B cell (primary cell): ENCODE data around the gene IGSF9B. TPM values are rescaled to one million over a fixed set of nuclear protein-coding genes. Genes with fewer than 3 reads are reported as not detected.

ENCODE experiments used
- ATAC-seq: fragments of 200-7000 bp; cut with Tn5 transposase; one replicate; pipeline ENCODE4 v1.10.0; 2021; ENCODE audit warnings: low read depth, mild to moderate bottlenecking, moderate number of reproducible peaks, moderate library complexity
- CTCF ChIA-PET: fragments of 350-600 bp; sonication (Branson Sonifier 250); formaldehyde crosslinking; loops from one replicate; lab custom pipeline; 2021; ENCODE audit warnings: antibody characterized with exemption, inconsistent platforms; lab: Charles Lee
- POLR2A ChIA-PET: fragments of 350-600 bp; sonication (Branson Sonifier 250); formaldehyde crosslinking; loops from one replicate; lab custom pipeline; 2021; ENCODE audit warnings: antibody characterized with exemption; lab: Charles Lee
- DNase-seq: peaks from one replicate; pipeline ENCODE4 v3.0.0; 2013
- H2AFZ ChIP-seq: 2 replicates; pipeline ENCODE4 v1.6.1; 2012; ENCODE audit warnings: mild to moderate bottlenecking, low read depth, low read length; ENCODE audit not compliant: insufficient read depth, poor library complexity, severe bottlenecking
- H3K27ac ChIP-seq, 2 donors: 1 replicate in 1 of 2; 2 replicates in 1 of 2; pipeline ENCODE4 v1.5.1; 2012 to 2013; ENCODE audit warnings: low read length in 2 of 2, mild to moderate bottlenecking in 2 of 2, moderate library complexity in 1 of 2
- H3K27me3 ChIP-seq, 4 experiments: fragments of 200-600 bp in 1 of 4; sonication (generic) in 1 of 4; replicated peaks in 1 of 4; 1 replicate in 2 of 4; 2 replicates in 2 of 4; pipeline versions ENCODE4 v1.6.1 to v1.7.0; 2013 to 2016; ENCODE audit warnings: low read length in 3 of 4, mild to moderate bottlenecking in 2 of 4, mixed read lengths in 1 of 4, moderate library complexity in 1 of 4; ENCODE audit not compliant: insufficient read depth in 4 of 4, control insufficient read depth in 3 of 4; ENCODE audit errors: control extremely low read depth in 1 of 4
- H3K36me3 ChIP-seq, 2 experiments: replicated peaks in 1 of 2; 1 replicate in 1 of 2; 2 replicates in 1 of 2; pipeline versions ENCODE4 v1.6.1 to v1.7.1; 2013; ENCODE audit warnings: low read length in 1 of 2; ENCODE audit not compliant: insufficient read depth in 2 of 2, control insufficient read depth in 1 of 2; ENCODE audit errors: control extremely low read depth in 1 of 2, extremely low read depth in 1 of 2
- H3K4me1 ChIP-seq, 2 donors: fragments of 200-600 bp in 1 of 2; sonication (generic) in 1 of 2; 1 replicate in 1 of 2; 2 replicates in 1 of 2; pipeline versions ENCODE4 v1.5.1 to v1.6.1; 2013 to 2017; ENCODE audit warnings: low read length in 2 of 2; ENCODE audit not compliant: control insufficient read depth in 2 of 2, insufficient read depth in 2 of 2
- H3K4me2 ChIP-seq: replicated peaks from 2 replicates; pipeline ENCODE3; 2012; ENCODE audit warnings: mild to moderate bottlenecking, low read depth, low read length; ENCODE audit not compliant: poor library complexity, severe bottlenecking
- H3K4me3 ChIP-seq, 5 experiments: fragments of 200-600 bp in 1 of 5; sonication (generic) in 1 of 5; 1 replicate in 3 of 5; 2 replicates in 2 of 5; pipeline versions ENCODE4 v1.5.1 to v1.7.0; 2011 to 2016; ENCODE audit warnings: low read length in 4 of 5, mild to moderate bottlenecking in 4 of 5, low read depth in 2 of 5, control low read depth in 1 of 5, moderate library complexity in 1 of 5; ENCODE audit not compliant: insufficient read depth in 1 of 5; ENCODE audit errors: control extremely low read depth in 1 of 5, extremely low read depth in 1 of 5
- H3K79me2 ChIP-seq: fragments of 200-600 bp; sonication (generic); one replicate; pipeline ENCODE4 v1.6.0; 2016; ENCODE audit warnings: low read length; ENCODE audit not compliant: control insufficient read depth, insufficient read depth
- H3K9ac ChIP-seq: fragments of 200-600 bp; sonication (generic); 2 replicates; pipeline ENCODE4 v1.6.1; 2017; ENCODE audit warnings: mild to moderate bottlenecking, low read length, moderate library complexity
- H3K9me3 ChIP-seq, 3 donors: one replicate each; pipeline versions ENCODE4 v1.6.1 to v1.7.1; 2013; ENCODE audit warnings: low read length in 2 of 3; ENCODE audit not compliant: control insufficient read depth in 2 of 3, insufficient read depth in 1 of 3; ENCODE audit errors: control extremely low read depth in 1 of 3
- H4K20me1 ChIP-seq: 2 replicates; pipeline ENCODE4 v1.6.0; 2012; ENCODE audit warnings: mild to moderate bottlenecking, low read length; ENCODE audit not compliant: insufficient read depth, control insufficient read depth, poor library complexity, severe bottlenecking
- H3K27ac Mint-ChIP-seq: one replicate; pipeline ENCODE4 v1.8.0; 2021; ENCODE audit warnings: mixed read lengths
- H3K27me3 Mint-ChIP-seq: one replicate; pipeline ENCODE4 v1.8.0; 2021; ENCODE audit warnings: mixed read lengths
- H3K4me1 Mint-ChIP-seq: one replicate; pipeline ENCODE4 v1.8.0; 2021; ENCODE audit warnings: mixed read lengths
- H3K4me3 Mint-ChIP-seq: one replicate; pipeline ENCODE4 v1.8.0; 2021; ENCODE audit warnings: mixed read lengths
- H3K9me3 Mint-ChIP-seq: one replicate; pipeline ENCODE4 v1.8.0; 2022; ENCODE audit warnings: mixed read lengths; ENCODE audit not compliant: insufficient read depth
- CTCF ChIP-seq: fragments of 200-600 bp; IDR thresholded peaks from one replicate; pipeline ENCODE4 v1.8.0; 2022; ENCODE audit warnings: antibody characterized with exemption, mild to moderate bottlenecking
- EZH2 ChIP-seq: IDR thresholded peaks from 2 replicates; pipeline ENCODE4 v1.6.1; 2012; ENCODE audit warnings: borderline replicate concordance, low read depth, mild to moderate bottlenecking, moderate library complexity, low read length; ENCODE audit not compliant: insufficient read depth, poor library complexity, severe bottlenecking
- WGBS: methylation state at CpG from one replicate; pipeline ENCODE4 v1.1.5; 2013; ENCODE audit warnings: missing lambda C conversion rate; ENCODE audit not compliant: insufficient coverage; 5-methylcytosine and 5-hydroxymethylcytosine counted together
- intact Hi-C: fragments of 100-400 bp; cut with micrococcal nuclease; formaldehyde crosslinking; loops from one replicate; pipeline ENCODE4 v1.10.0; 2022
- polyA plus RNA-seq: library from polyadenylated mRNA; depleted of rRNA; stranded (reverse); fragments of >200 nt; gene quantifications from 2 replicates; pipeline ENCODE4 v1.2.3, GENCODE V29; 2012
- total RNA-seq, 2 donors: library from RNA; stranded (reverse); fragments of 120-200 nt in 1 of 2; gene quantifications; 1 replicate in 1 of 2; 2 replicates in 1 of 2; pipeline versions ENCODE4 v1.2.3 to v1.2.4, GENCODE V29; 2013 to 2022

IGSF9B gene
- total and polyA plus RNA-seq, 2 donors (not counting 1 experiment from before 2014, with no cell fraction given), result 0.15 to 0.37 TPM

GRCh38 chr11:133903875-133904817 lies 52.6 kb downstream of the IGSF9B start:
- no peak overlapping the region for H3K27ac ChIP-seq
- H3K4me1 Mint-ChIP-seq, result peaks cover 6% of the 10 kb centered on the region
- H3K9me3 Mint-ChIP-seq, result no peaks in the 10 kb centered on the region
- TF ChIP-seq CTCF, result no peak
- WGBS, result 79% methylated on average over 3 of the region's 8 CpGs
- H3K36me3 ChIP-seq, result no peaks in the 10 kb centered on the region
- POLR2A ChIA-PET, result no interaction called here
- peaks cover 0 to 3% (median 0%) of the 10 kb centered on the region in 3 donors for H3K9me3 ChIP-seq
- ATAC-seq (no peak), DNase-seq (no peak)
- no peaks in the 10 kb centered on the region for H3K79me2 ChIP-seq
- H3K4me3 Mint-ChIP-seq, result no peak overlapping the region
- H3K4me3 ChIP-seq, result no peak overlapping the region
- H3K27ac Mint-ChIP-seq, result no peak overlapping the region
- H4K20me1 ChIP-seq, result no peaks in the 10 kb centered on the region
- CTCF ChIA-PET, result no interaction called here
- no peak overlapping the region for H3K9ac ChIP-seq
- H3K4me2 ChIP-seq, result no peak overlapping the region
- H3K27me3 ChIP-seq, result no peaks in the 10 kb centered on the region
- intact Hi-C loops, result no loop called here
- H3K4me1 ChIP-seq, result peaks cover 0 to 4% of the 10 kb centered on the region in 2 donors
- H3K27me3 Mint-ChIP-seq, result no peaks in the 10 kb centered on the region
- no peak overlapping the region for H2AFZ ChIP-seq

- intact Hi-C loops, result no loop called here
- CTCF ChIA-PET, result no interaction called here
- no peak overlapping the region for H3K4me2 ChIP-seq
- no peaks in the 10 kb centered on the region for H3K27me3 ChIP-seq
- H3K9me3 ChIP-seq, result peaks cover 0 to 7% (median 0%) of the 10 kb centered on the region in 3 donors
- no peak overlapping the region for H3K27ac Mint-ChIP-seq
- peaks cover 12% of the 10 kb centered on the region for H3K4me1 Mint-ChIP-seq
- H3K4me1 ChIP-seq, result peaks cover 2 to 4% of the 10 kb centered on the region in 2 donors
- no peak overlapping the region for H3K9ac ChIP-seq
- no peak overlapping the region for H2AFZ ChIP-seq
- no peaks in the 10 kb centered on the region for H3K79me2 ChIP-seq
- DNase-seq, result no peak
- peaks cover 5% of the 10 kb centered on the region for H3K27me3 Mint-ChIP-seq
- H3K36me3 ChIP-seq, result no peaks in the 10 kb centered on the region
- H4K20me1 ChIP-seq, result no peaks in the 10 kb centered on the region
- no peak overlapping the region for H3K4me3 Mint-ChIP-seq
- no peaks in the 10 kb centered on the region for H3K9me3 Mint-ChIP-seq
- ATAC-seq, result no peak
- POLR2A ChIA-PET, result no interaction called here
- H3K4me3 ChIP-seq, result no peak overlapping the region
- WGBS, result 95% methylated on average over 10 of the region's 13 CpGs
- no peak overlapping the region for H3K27ac ChIP-seq
- TF ChIP-seq CTCF (no peak), EZH2 (no peak)
Measured at GRCh38 chr11:133903056-133903455, 53.7 kb downstream of the IGSF9B start.
